Stimulated activated CD4-positive, alpha-beta T cell treated with anti-CD3 and anti-CD28 coated beads, Interleukin-4, amount 100 ng/mL, for 1 hour (primary cell): Measurements from ENCODE around the gene POC1A.

Source experiments
- DNase-seq: peaks from one replicate; pipeline ENCODE4 v3.0.0-alpha.2; 2020

POC1A gene

DNA sequence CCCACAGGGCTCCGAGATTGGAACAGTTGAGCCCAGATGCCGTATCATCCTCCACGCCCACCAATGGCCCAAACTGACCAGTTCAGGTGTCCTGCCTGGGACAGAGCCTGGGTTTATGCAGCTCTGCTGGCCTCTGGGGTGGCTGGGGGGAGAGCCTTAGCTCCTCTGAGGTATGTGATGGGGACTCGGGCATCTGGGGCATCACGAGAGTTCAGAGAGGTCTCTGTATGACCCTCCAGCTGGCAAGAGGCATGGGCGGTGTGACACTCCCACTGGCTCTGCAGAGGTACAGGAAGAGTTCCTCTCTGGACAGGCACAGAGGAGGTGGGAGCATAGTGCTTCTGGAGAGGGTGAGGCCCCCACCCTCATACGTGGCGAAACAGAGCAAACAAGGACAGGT, 71.3 kb downstream of the POC1A start:
- no peak for DNase-seq

DNA sequence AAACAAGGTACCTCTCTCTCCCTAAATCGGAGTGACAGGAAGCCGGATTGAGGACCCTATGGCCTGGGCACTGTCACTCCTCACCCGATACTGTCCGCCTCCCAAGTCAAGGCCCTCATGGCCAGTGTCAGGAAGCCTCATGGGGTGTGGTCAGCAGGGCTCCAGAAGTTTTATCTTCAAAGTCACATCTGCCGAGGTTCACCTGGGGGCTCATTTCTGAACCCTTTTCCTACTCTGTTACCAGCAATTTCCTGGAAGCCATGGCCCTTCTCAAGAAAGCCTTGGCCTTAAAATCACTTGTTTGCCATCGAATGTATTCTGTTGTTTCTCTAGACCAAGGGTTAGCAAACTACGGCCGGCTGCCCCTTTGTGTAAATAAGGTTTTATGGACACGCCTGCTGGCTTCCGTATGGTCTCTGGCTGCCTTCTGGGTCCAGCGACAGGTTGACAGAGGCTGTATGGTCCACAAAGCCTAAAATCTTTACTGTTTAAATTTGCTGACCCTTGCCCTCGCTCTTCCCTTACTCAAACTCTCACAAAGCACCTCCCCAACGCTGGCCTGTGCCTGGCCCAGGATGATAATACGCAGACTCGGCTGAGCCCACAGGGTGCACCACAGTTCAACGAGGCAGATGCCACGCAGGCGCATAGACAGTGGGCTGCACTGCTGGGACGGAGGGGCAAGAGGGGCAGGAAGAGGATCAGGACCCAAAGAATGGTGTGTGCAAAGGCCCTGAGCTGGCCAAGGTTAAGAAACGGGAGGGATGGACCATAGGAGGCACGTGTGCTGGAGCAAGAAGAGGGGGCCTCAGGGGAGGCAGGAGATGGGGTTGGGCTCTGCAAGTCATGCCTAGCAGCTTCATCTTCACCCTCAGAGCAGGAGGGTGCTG, 73.1 kb downstream of the POC1A start:
- DNase-seq = no peak

DNA sequence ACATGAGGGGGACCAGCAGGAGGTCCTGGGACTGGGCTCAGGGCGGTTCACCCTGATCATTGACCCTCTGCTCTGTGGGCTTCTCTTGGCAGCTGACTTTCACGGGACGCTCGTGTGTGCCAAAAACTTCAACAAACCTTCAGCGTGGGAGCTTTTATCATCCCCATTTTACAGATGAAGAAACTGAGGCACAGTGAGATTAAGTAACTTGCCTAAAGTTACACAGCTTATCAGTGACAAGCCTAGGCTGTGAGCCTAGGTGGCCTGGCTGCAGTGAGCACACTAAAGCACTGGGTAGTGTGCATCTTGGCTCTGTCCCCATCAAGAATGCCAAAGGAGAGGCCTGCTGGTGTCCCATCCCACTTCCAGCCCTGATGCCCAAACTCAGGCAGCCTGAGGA, 74.3 kb downstream of the POC1A start:
- no peak for DNase-seq

DNA sequence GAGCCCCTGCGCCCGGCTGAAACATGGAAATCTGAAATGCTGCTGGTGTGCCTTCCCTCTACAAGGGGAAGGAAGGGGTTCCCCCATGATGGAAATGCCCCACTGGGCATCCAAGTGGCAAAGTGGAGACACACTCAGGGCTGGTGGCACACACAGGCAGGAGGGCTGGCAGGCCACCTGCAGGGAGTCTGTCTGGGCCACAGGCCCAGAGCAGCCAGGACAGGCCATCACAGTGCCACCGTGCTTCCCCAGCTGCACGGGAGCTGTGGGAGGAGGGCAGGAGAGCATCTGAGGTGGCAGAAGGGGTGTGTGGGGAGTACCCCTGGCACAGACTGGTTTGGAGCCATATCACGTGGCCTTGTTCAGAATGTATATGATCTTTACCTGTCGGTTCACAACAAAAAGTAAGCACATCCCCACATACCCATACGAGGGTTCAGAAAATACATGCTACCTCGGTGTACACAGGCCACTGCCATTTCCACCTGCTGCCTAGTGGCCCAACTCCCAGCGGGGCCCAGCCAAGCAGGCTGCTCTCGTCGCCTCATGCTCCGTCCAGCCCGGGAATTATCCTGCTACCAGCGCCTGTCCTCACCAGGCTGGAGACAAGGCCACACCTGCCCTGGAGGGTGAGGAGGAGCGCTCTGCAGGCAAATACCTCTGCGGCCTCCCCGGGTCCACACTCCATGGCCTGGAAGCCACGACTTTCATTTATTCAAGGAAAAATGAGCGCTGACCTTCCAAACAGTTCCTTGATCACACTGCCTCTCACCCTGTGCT, 75.3 kb downstream of the POC1A start:
- no peak for DNase-seq

DNA sequence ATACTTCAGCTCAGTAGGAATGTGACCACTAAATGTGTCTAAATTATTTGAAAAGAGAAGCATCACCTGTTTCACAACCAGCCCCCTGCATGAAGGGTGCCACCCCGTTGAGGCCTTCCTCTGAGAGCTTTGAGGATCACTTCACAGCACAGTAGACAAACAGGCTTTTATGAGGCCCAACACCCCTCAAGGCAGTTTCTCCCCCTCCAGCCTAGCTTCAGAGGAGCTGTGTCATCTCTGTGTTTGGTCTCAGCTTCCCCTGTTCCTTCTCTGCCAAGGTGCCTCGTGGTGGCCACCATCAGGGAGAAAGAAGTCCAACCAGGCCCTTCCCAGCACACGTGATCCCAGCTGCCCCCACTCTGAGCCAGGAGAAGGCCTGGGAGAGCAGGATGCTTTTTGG, 76.3 kb downstream of the POC1A start:
- no peak for DNase-seq

DNA sequence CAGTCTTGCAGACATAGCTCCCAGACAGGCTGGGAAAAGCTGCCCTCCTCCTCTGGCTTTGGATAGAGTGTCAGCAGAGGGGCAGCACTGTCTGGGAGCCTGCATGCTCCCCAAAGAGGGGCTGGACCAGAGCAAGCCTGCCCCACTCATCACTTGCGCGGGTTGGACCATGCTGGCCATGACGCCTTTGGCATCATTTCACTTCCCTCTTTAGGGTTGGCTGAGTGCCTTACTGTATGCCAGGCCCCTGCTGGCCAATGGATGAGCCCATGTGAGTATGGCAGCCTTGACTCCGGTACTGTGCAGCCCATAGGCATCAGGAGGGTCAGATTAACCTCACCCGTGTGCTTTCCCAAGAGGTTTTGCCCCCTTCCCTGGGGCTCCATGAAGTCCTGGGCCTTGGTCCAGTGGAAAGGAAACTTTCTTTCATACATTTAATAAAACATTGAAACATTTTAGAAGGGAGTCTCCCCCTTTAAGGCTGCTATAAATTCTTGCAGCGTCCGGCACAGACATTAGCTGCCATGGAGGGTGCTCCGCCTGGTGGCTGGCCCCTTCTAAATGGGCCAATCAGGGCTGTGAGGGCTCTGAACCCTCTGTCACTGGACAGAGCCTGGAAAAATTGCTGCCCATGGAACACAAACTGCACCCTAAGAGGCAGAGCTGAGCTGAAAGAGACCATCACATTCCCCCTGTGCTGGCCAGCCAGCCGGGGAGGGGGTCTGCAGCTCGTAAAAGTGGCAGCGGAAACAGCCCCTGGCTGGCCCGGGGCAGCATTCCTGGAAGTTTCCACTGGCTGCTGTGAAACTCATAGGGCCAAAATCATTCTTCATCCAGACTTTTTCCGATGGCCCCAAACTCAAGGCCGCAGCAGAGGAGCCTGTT, 77.1 kb downstream of the POC1A start:
- DNase-seq = no peak

DNA sequence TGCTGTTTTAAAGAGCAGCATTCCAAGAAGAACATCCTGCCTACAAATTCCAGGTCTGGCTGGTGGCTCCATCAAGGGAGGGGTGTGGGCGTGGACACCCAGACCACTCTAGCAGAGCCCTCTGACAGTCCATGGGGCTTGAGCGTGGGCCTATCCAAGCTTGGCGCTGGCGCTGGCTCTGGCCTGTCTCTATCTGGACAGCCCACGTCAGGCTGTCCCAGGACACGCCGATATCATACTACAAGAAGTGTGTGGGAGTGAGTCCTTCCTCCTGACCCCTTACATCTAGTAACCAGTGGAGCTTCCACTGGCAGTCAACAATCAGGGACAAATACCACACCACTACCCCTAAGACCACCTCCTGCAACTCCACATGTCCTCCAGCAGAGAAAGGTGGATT, 80.7 kb downstream of the POC1A start:
- DNase-seq = no peak

DNA sequence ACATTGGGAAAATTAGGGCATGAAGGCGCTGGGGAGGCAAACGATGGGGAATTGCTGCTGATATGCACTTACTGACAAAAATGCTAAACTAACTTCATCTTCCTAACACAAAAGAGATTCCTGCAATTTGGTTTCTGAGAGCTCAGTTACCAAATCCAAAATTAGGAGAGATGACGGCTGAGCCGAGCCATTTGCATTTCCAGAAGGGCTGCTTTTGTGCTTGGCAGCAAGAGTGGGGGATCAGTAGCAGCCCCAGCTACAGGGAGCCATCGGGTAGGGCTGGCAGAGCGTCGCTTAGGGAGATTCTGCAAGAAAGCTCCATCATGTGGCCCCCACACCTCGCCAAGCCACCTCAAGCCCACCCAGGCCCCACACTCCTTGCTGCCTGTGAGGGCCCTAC, 81.8 kb downstream of the POC1A start:
- DNase-seq = no peak

DNA sequence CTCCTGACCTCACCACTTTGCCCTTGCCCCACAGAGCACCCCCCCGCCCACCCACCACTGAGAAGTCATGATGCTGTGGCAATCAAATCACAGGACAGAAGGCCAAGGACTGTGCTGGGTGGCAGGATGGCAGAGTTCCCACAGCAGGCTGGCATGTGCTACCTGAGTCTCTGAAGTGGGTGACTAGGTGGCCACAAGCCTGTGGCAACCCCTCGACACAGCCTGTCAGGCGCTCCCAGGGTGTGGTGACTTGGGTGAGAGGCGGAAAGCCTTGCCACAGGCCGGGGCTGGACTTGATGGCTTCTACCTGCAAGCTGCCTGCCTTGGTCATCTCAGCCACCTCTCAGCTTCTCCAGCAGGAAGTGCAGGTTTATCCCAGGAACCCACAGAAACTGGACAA, 82.2 kb downstream of the POC1A start:
- no peak for DNase-seq

DNA sequence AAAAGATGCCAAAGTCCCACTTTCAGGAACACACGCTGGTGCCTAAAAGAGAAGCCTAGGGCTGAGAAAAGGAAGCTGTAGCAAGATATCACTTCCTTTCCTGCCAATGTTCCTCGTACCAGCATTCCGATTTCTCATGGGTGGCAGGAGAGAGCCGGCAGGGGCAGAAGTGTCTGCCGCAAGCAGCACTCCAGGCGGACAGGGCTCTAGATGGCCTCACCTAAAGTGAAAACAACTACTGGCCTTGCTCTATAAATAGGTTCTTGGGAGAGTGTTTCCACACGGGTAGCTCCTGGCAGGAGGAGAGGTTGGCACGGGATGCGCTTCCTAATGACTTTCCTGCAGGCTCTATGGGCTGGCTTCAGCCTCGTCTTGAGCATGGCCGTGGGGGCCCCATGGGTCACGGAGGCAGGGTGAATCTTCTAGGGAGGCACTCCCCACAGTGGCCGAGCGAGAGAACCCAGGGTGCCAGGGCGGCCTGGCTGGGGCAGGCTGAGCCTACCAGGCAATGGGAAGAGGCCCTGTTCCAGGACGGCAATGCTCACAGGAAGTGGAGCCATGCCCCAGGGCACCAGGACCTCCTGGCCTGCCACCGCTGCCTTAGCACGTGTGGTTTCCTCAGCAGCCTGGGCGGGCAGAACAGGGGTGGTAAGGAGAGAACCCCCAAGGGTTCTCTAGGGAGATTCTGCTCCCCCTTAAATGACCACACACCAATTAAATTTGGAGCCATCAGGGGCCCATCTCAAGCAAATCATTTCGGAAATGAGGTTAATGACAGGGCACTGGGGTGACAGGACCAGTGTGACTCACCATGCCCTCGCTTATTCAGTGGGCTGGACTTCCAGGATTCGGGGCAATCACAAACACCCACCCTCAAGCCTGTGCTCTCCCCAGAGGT, 83.2 kb downstream of the POC1A start:
- DNase-seq = no peak

DNA sequence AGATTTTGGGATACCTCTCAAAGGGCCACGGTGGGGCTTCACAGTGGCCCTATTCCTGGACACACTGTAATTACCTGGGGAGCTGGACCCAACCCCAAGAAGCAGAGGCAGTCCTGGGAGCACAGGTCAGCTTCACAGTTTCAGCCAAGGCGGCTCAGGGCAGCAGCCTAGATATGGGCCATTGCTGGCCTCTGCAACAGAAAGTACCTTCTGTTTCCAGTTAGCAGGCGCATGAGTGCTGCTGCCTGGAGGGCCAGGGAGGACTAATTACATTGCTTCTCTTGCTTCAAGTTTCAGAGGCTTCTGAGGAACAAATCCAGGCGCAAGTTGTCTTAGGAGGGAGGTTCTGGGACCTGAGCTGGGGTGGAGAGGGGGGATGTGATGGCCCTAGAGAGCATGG, 84.4 kb downstream of the POC1A start:
- no peak for DNase-seq

DNA sequence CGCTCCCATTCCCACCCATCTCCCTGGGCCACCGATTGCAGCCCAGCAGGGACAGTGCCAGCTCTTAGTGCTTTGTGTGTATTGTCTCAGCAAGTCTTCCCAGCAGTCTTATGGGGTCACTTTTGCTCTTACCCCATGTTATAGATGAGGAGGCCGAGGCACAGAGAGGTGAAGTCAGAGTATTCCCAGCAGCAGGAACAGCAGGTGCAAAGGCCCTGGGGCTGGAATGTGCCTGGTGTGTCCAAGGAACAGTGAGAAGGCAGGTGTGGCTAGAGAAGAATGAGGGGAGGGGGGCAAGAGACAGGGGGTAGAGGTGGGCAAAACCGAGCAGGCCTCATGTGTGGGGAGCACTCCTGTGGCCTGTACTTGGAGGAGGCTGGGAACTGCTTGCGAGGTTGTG, 85.1 kb downstream of the POC1A start:
- DNase-seq = no peak

DNA sequence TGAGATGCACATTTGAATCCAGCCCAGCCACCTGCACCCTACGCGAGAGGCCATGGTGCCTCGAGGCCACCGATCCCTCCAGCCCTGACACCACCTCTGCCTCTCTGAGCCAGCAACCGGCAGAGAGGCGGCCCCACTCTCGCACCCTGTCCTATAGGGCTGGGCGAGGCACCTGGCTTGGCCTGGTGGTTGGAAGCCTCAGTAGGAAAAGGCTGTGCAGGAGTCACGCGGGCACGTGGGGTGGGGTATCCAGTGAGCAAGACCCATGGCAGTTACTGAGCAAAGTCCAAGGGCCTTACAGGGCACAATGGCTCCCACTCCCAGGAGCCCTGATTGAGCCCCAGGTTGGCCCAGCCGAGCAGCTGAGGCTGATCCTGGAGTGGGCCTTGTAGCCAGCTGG, 85.5 kb downstream of the POC1A start:
- DNase-seq = no peak

DNA sequence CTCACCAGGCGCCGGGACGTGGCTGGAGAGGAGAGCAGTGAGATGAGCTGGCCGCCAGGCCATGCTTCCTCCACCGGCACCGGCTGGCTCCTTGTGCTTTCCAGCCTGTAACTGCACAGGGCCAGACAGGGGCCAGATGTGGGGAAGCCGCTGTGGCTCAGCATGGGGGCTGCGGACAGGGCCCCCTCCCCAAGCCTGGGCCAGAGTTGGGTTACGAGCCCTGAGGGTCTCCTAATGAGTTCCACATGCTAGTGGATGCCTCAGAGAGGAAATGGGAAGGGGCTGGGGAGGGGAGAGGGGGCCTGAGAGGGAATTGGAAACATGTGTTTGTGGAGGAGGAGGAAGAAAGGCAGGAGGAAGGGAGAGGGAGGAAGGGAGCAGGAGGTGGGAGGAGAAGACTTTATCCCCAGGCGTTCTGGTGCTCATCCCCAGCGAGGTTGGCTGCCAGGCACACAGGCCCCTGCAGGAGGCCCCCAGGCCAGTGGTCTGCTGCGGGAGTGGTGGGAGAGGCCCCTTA, 86.1 kb downstream of the POC1A start:
- DNase-seq = no peak

DNA sequence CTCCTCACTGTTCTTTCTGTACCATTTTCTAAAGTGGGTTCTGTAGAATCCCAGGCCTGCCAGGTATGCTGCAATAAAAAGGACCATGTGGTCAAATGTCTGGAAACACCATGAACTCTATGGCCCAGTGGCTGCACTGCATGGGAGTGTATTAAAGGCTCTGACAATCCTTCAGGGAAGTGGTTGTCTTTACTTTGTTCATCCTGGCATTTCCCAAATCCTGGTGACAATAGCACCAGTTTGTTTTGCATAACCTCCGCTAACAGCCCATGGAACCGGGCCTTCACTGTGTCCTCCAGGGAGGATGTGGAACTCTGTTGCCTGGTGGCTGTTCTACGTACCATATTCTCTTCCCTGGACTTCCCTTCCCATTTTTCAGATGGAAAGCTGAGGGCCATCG, 86.7 kb downstream of the POC1A start:
- no peak for DNase-seq

DNA sequence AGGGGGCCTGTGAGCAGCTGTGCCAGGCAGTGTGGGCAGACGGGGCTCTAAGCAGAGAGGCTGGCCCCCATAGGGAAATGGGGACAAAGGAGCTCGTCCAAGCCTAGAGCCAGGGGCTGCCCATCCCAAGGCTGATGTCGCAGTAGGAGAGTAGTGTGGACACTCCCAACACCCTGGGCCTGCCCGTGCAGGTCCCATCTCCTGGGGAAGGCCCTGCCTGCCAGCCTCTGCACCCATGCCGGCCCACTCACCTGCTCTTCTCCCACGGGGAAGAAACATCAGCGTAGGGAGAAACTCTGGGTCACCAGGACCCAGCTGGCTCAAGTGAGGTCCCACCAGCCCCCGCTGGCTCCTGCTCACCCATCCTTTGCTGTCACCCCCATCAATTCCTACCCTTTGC, 87.2 kb downstream of the POC1A start:
- DNase-seq = no peak

DNA sequence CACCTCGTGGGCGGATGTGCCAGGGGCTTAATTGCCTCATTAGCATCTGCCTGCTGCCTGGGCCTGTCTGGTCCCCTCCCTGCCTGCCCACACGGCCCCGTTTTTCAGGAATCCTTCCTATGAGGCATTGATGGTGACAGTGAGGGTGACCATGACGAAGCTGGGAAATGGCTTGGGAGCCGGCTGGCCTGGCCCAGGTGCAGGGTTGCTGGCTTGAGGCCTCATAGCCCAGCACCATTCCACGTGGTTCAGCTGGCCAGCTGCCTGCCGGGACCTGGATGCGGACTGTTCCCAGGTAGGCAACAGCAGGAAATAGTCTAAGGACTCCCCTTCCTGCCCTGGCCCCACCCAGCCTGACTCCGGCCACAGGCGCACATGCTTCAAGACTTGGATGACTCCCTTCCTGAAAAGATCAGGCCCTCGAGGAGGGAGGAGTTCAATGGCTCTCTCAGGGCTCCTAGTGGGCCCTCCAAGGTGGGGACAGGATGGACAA, 88.9 kb downstream of the POC1A start:
- no peak for DNase-seq

DNA sequence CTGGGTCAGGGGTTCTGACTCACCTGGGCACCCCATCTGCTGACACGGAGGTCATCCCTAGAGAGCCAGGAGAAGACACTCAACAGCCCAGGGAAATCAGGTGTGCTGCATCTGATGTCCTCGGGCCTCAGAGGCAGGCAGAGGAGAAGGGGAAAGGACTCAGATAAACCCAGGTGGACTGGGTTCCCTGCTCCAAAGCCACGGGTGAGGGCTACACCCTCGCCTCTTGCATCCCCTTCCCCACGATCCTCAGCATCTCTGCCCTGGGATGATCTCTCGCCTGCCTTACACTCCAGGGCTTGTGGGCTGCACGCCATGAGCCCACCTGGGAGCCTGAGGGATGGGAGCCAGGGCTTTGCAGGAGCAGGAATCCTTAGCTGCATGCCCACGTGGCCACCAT, 89.7 kb downstream of the POC1A start:
- no peak for DNase-seq

DNA sequence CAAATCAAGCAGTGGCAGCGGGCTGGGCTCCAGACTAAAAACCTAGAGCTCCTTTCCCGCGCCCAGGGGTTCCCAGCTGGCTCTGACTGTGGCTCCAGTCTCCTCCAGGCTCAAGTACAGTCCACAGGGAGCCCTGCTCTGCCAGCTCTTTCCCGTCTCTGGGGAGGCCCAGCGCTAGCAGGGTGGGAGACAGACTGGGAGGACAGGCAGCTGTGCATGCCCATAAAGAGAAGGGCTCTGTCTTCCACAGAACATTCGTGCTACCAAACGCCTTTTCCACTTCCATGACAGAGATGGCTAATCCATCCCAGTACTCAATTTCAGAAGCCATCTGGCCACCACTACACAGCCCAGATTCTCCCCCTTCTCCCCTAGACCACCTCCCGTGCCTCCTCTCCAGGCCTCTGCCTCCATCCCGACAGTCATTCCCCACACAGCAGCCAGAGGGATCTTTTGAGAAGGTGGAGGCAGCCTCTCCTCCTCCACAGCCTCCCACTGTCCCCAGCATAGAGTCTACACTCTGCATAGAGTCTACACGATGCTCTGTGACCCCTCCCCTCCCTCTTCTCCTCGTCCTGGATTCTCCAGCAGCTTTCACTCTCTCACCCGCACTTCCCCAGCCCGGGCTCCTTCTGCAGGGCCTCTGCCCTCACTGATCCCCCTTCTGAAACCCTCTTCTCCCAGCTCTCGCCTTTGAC, 91.0 kb downstream of the POC1A start:
- no peak for DNase-seq

DNA sequence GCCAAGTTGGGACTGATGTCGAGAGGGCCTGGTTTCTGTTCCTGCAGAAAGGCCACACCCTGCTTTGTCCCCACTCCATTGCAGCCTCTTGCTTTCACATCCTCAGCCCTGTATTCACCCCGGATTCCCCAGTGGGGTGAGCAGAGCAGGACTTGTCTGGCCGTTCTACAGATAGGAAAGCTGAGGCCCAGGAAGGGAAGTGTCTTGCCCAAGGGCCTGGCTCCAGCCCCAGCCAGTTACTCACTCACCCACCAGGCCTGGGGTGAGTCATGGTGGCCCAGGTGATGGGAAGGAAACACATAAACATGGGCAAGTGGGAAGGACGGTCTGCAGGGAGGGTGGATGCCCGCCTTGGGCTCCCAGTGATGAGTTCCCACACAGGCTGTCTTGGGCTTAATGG, 91.7 kb downstream of the POC1A start:
- DNase-seq = no peak
